HUDEP-2 (cell line): ENCODE measurements around the gene TICAM1.
A peak's percentile ranks its signal among the peaks of the same experiment; 100 is the strongest.
"Not testable (repeated sequence)": the region's sequence is repeated elsewhere in the genome, so short reads cannot be mapped to it uniquely, and the experiment has no call there.

Experiments
- DNase-seq, 76 experiments: peaks; one replicate each; lab custom pipeline; 2025; ENCODE audit not compliant: unreplicated experiment in 76 of 76; lab: John Stamatoyannopoulos, UW

Gene TICAM1

DNA sequence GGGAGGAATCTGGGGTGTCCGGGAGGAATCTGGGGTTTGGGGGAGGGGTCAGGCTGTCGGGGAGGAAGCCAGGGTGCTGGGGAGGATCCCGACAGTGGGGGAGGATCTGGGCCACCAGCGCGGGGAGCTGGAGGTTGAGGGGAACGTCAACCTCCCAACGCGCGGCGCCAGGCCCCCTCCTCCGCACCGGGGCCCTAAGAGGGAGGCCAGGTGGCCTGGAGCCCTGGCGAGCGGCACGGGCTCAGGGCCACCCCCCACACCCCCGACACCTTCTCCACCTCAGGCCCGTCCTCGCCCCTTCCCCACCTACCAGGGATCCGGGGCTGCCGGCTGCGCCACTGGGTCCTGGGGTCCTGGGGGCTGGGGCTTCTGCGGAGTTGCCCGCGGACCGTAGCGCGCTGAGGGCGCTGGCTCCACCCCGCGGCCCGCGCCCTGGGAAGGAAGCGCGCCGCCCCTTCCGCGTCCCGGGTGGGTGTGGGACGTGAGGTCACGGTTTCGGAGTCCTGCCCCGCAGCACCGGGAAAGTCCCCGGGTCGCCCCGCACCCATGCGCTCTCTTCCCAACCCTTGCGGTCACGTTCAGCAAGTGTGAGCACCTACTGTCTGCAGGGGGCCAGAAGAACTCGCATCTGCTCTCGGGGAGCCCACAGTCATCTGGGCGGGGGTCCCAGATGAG, at the start of gene TICAM1:
TSS of gene TICAM1 (minus strand) at position 409 of the 675 bp plus-strand sequence. CDS start 13,335 bp downstream, outside the sequence.
- DNase-seq = peak in 50 of 76 experiments; percentile 16 to 66 (median 44)

DNA sequence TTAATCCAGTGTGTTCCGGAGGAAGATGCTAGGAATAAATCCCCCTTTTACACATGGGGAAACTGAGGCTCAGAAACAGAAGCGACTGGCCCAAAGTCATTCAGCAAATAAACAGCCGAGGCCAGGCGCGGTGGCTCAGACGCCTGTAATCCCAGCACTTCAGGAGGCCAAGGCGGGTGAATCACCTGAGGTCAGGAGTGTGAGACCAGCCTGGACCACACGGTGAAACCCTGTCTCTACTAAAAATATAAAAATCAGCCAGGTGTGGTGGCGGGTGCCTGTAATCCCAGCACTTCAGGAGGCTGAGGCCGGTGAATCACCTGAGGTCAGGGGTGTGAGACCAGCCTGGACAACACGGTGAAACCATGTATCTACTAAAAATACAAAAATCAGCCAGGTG, 47.5 kb upstream of the TICAM1 start:
- DNase-seq = no peak

GRCh38 chr19:4878491-4878968, 47.0 kb upstream of the TICAM1 start:
- no peak for DNase-seq

- no peak for DNase-seq
These were observed 46.4 kb upstream of the TICAM1 start for GRCh38 chr19:4877753-4878490.

- no peak for DNase-seq
These were observed 42.4 kb upstream of the TICAM1 start for GRCh38 chr19:4873930-4874329.

DNA sequence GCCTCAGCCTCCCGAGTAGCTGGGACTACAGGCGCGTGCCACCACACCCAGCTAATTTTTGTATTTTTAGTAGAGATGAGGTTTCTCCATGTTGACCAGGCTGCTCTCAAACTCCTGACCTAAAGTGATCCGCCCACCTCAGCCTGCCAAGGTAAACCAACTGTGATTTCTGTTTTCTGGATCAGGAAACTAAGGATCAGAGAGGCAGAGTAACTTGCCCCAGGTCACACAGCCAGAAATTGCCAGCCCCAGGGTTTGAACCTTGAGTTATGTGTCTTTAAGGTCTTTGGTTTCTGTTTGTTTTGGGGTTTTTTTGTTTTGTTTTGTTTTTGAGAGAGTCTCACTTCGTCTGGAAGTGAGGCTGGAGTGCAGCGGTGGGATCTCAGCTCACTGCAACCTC, 40.2 kb upstream of the TICAM1 start:
- no peak for DNase-seq

DNA sequence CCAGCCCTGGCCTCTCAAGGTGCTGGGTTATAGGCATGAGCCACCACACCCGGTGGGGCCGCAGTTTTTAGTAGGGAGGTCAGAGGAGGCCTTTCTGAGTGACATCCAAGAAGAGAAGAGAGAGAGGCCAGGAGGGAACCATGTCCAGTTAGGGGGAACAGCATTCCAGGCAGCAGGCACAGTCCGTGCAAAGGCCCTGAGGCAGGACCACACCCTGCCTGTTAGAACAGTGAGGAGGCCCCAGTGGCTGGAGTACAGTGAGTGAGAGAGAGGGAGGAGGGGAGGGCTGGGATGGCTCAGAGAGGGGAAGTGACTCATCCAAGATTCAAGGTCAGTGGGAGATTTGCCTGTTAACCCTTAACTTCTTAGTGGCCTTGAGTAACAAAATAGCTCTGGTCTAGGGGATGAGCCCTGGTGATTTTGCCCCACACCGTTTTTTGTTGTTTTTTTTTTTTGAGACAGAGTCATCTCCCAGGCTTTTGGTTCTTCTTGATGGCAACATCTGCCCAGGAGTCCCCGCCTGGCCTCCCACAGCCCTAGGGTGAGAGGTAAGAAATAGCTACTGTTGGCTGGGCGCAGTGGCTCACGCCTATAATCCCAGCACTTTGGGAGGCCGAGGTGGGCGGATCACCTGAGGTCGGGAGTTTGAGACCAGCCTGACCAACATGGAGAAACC, 38.7 kb upstream of the TICAM1 start:
- peak in 66 of 76 experiments; percentile 10 to 94 (median 58) for DNase-seq

DNA sequence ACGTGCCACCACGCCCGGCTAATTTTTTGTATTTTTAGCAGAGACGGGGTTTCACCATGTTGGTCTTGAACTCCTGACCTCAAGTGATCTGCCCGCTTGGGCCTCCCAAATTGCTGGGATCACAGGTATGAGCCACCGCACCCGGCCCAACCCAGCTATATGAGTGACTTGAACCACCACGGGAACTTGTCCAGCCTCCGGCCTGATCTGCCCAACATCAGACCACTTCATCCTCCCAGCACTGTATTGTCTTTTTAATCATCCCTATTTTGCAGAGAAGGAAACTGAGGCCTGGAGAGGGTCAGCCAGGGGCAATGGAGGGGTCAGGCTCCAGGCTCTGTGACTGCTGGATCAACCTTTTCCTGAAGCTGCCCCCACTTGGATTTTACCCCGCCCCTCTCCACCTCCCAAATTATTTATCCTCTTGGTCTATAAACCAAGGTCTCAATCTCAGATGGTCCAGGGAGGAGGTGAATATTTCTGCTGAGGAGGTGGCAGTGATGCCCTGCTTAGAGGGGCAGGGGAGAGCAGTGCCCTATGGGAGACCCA, 36.8 kb upstream of the TICAM1 start:
- no peak for DNase-seq

GRCh38 chr19:4867534-4868285, 36.2 kb upstream of the TICAM1 start, which contains the start of gene PLIN3:
Gene PLIN3, minus strand, starts transcription at chr19:4867667. Its CDS starts 6,273 bp downstream, at chr19:4861394.
- DNase-seq = peak in 75 of 76 experiments; percentile 63 to 99 (median 96)

DNA sequence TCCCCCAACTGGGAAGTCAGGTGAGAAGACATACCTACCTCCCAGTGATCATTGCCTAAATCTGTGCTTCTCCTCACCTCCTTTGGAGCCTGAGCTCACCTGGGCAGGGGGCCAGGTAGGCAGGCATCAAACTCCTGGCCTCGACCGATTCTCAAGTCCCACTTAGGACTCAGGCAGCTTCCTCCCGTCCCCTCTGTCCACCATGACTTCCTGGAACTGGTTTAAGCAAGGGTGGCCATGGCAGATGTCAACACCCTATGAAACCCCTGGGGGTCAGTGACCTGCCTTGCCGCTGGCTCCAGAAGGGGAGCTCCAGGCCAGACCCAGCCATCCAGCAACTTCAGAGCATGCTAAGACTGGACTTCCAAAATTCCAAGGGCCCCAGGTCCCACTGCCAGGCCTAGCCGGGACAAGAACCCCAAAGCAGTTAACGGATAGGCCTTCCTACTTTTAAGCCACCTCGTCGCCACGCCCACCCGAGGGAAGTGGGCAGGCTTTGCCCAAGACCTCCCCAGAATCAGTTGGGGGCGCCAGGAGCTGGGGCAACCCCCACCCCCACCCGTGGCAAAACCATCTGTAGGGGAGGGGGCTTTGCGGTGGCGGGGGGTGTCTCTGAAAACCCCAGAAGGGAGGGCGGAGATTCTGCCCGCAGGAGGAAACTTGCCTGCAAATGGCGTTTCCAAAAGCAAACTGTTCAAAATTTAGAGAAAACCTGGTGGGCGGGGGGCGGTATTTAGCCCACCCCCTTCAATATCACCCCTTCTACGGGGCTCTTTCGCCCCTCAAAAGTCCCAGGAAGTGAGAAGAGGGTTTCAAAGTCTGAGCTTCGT, 35.3 kb upstream of the TICAM1 start:
- peak in 47 of 76 experiments; percentile 8 to 51 (median 28) for DNase-seq

DNA sequence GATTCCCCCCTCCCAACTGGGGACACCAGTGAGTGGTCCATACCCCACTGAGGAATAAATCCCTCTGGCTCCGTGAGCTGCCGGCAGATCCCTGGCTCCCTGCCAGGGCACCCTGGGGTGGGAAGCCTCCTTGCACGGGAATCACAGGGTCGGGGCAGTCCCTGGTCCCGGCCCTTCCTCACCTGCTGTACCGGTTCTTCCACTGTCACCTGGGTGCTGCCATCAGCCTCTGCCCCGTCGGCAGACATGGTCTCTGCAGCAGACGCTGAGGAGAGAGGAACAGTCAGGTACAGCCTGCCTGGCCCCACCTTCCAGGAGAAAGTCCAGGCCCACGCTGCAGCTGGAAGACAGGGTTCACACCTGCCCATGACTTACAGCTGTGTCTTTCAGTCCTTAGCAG, 29.6 kb upstream of the TICAM1 start:
- no peak for DNase-seq

DNA sequence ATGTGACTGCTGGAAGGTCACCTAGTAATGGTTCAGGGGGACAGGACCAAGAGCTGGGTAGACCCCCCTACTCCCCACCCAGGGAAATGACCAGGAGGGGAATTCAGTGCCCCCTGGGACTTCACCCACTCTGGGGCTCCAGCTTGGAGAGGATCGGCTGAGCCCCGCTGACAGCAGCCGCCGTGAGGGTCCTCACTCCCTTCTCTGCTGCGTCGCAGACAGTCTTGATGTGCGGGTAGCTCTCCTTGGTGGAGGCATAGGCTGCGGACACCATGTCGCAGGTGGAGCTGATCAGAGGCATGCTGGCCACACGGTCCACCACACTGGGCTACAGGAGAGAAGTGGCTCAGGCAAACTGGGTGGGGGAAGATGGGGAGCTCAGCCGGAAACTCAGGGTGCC, 28.2 kb upstream of the TICAM1 start:
- no peak for DNase-seq

- not testable (repeated sequence) for DNase-seq
These were observed 25.0 kb upstream of the TICAM1 start for GRCh38 chr19:4856468-4856867.

GRCh38 chr19:4853506-4853905, 22.0 kb upstream of the TICAM1 start:
- DNase-seq = not testable (repeated sequence)

DNA sequence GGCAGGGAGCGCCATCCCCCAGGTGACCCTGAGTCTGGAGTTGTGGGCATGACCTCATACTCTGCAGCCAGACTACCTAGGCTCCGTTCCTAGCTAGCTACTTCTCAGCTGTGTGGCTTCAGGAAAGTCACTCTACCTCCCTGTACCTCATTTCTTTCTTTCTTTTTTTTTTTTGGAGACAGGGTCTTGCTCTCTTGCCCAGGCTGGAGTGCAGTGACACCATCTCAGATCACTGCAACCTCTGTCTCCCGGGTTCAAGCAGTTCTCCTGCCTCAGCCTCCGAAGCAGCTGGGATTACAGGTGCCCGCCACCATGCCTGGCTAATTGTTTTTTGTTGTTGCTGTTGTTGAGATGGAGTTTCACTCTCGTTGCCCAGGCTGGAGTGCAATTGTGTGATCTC, 21.0 kb upstream of the TICAM1 start:
- DNase-seq = no peak

DNA sequence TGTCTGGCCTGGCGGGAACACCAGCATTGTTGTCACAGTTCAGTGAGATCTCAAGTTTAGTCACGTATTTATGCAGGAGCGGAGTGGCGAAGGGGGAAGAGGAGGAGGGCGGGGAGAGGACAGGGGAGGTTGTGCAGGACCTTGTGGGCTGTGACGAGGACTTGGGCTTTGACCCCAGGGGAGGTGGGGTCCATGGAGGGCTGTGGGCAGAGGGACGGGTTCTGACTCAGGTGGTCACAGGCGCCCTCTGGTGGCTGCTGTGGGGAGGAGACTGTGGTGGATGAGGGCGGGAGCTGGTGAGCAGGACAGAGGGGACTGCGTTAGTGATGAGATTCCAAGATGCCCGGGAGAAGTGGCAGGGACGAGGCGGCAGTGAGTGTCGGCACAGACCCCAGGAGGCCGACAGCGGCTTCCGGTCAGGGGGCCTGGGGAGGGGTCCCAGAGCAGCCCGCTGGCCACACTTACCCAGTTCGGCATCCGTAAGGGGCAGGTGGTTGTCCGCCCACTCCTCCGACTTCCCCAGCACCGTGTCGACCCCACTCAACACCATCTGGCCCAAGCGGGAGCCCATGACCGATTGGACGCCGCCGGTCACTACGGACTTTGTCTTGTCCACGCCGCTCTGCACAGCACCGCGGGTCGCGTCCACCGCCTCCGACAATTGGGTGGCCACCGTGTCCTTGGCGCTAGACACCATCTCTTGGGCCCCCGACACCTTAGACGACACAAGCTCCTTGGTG, 20.2 kb upstream of the TICAM1 start:
- DNase-seq = peak in 59 of 76 experiments; percentile 16 to 76 (median 51)

GRCh38 chr19:4849019-4849418, 17.5 kb upstream of the TICAM1 start:
- DNase-seq = no peak

DNA sequence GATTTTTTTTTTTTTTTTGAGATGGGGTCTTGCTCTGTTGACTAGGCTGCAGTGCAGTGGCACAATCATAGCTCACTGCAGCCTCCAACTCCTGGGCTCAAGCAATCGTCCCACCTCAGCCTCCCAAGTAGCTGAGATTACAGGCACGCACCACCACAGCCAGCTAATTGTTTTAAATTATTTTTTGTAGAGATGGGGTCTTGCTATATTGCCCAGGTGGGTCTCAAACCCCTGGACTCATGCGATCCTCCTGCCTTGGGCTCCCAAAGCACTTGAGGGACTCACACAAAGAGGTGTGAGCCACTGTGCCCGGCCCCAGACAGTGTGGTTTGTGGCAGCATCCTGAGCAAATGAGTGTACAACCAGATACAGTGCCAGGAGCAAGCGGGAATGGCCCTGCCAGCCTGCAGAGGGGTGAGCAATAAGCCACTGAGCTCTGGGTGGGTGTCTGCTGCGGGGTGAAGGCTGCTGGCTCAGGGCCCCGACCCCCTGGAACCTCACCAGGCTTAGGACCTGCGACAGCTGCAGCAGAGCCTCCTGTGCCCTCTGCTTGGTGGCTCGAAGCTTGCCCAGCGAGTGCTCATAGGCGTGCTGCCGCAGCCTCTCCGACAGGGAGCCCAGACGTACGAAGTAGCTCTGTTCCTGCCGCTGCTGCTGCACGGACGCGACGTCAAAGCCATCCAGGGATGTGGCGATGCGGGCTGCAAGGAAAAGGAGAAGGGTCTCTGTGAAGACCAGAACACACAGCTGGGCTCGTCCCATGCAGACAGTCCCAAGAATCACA, 15.9 kb upstream of the TICAM1 start:
- DNase-seq = no peak
